GM10847 (cell line): ENCODE measurements around the gene C2CD4D.

ENCODE experiments used
- POLR2A ChIP-seq: IDR thresholded peaks from 2 replicates; pipeline ENCODE4 v1.6.1; 2011; ENCODE audit not compliant: insufficient read length; ENCODE audit errors: extremely low read depth

C2CD4D gene

DNA sequence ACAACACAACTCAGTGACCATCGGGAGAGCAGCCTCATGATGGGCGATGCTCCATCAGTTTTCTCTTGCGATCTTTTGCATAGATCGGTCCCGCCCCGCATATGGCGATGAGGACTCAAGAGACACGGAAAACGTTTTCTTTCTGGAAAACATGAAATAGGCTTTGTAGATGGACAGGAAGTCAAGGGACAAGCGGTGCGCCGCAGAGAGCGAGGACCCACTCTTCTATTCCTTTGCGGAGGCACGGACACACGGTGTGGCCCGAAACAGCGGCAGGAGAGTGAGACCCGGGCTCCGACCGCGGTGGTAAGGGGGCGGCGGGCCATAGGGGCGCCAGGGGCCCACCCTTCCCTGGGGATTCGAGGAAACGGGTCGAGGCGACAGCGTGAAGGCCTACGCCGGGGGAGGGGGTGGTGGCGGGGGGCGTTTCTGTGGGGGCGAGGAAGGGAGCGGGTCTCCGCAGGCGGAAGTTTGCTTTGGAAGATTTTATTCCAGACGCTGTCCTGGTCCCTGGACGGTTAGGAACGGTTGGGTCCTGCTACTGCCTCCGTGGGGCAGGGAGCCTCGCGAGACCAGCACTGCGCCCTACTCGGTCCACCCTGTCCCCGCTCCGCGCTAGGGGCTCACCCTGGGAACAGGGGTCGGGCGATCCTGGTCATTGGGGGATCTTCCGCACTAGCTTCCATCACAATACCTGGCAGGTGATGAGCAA, 48.5 kb downstream of the C2CD4D start:
- no peak for TF ChIP-seq POLR2A

DNA sequence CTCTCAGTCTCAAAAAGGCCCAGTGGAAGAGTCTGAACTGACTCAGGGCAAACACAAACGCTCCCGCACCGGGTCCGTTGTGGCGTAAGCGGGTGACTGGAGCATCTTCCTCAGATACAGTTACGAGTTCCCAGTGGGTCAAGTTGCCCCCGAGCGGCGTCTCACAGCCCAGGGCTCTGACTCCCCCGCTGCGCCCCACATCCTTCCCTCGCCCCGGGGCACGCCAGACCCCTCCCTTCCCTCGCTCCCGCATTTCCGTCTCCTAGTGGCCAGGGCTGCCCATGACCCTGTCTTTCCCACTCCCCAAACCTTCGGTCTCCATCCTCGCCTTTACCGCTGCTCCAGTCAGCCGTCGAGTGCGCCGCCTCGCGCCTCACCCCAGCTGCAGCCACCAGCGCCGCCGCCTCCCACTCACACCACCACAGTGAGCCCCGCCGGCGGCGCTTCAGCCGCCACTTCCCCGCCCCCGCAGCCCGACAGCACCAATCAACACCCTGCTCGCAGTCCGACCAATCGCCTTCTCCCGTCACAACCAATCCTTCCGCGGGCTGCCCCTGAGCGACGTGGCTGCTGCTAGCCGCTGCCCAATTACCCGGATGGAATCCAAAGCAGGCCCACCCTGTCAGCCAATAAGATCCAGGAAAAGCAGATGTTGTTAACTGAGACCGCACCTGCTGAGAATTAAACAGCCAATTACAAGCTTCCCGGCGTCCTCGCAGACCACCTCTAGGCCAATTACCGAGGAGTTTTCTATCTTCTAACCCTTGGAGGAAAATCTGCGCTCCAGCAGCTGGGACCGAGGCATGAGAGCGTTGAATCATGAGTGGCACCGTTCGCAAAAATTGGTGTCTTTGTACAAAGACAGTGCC, 49.3 kb downstream of the C2CD4D start, which contains the start of gene TDRKH:
Gene TDRKH, minus strand, starts transcription at position 430 of the 869 bp plus-strand sequence. CDS start 7,478 bp downstream, outside the sequence.
- peak; percentile 32 for TF ChIP-seq POLR2A
